Upper lobe of right lung (tissue), 1 donor: ENCODE data around the gene ZNF462. TPM values are rescaled to one million over a fixed set of nuclear protein-coding genes. Genes with fewer than 3 reads are reported as not detected.
A peak's percentile ranks its signal among the peaks of the same experiment; 100 is the strongest.

Source experiments
- ATAC-seq: fragments of 200-7000 bp; cut with Tn5 transposase; one replicate; pipeline ENCODE4 v1.9.1; 2020; ENCODE audit warnings: mild to moderate bottlenecking, moderate library complexity
- DNase-seq: peaks from one replicate; pipeline ENCODE4 v3.0.0-alpha.2; 2020
- H3K27ac ChIP-seq: fragments of 200-600 bp; one replicate; pipeline ENCODE4 v1.8.0; 2022
- H3K27me3 ChIP-seq: fragments of 200-600 bp; one replicate; pipeline ENCODE4 v1.8.0; 2022; ENCODE audit warnings: mild to moderate bottlenecking
- H3K36me3 ChIP-seq: fragments of 200-600 bp; one replicate; pipeline ENCODE4 v1.8.0; 2022
- H3K4me1 ChIP-seq: fragments of 200-600 bp; one replicate; pipeline ENCODE4 v1.8.0; 2022
- H3K4me3 ChIP-seq: fragments of 200-600 bp; one replicate; pipeline ENCODE4 v1.8.0; 2022; ENCODE audit warnings: mild to moderate bottlenecking
- H3K9me3 ChIP-seq: fragments of 200-600 bp; one replicate; pipeline ENCODE4 v1.8.0; 2022
- CTCF ChIP-seq: fragments of 200-600 bp; IDR thresholded peaks from one replicate; pipeline ENCODE4 v1.8.0; 2022; ENCODE audit warnings: antibody characterized with exemption
- intact Hi-C: fragments of 100-400 bp; cut with DNase I; formaldehyde crosslinking; loops from one replicate; pipeline ENCODE4 v1.11.0; 2022
- total RNA-seq: library from RNA; stranded (reverse); fragmentation: NEBNext Ultra II Directional; extraction: Animal tissue kit (Norgen Biotek cat#: 25700); gene quantifications from one replicate; pipeline ENCODE4 v1.2.1, GENCODE V29; 2021
- donor health status: DM: no; HTN: yes; CAD: no; lungs with severe emphysema.

ZNF462 gene
- total RNA-seq, 1 donor from 2014 or later, result 25.4 TPM

- Histone ChIP-seq H3K9me3 (no peaks in the 10 kb centered on the region), H3K4me3 (no peak overlapping the region), H3K27me3 (no peaks in the 10 kb centered on the region), H3K36me3 (peaks cover 6% of the 10 kb centered on the region), H3K27ac (no peak overlapping the region), H3K4me1 (no peaks in the 10 kb centered on the region)
- ATAC-seq (no peak), DNase-seq (no peak)
- no peak for TF ChIP-seq CTCF
- intact Hi-C loops, result no loop called here
Observed at GRCh38 chr9:106961623-106962022, 98.7 kb downstream of the ZNF462 start.

- Histone ChIP-seq H3K9me3 (no peaks in the 10 kb centered on the region), H3K27ac (no peak overlapping the region), H3K27me3 (no peaks in the 10 kb centered on the region), H3K4me3 (no peak overlapping the region), H3K4me1 (no peaks in the 10 kb centered on the region), H3K36me3 (peaks cover 6% of the 10 kb centered on the region)
- DNase-seq (no peak), ATAC-seq (no peak)
- TF ChIP-seq CTCF, result no peak
- intact Hi-C loops, result no loop called here
Observed at GRCh38 chr9:106962122-106962521, 99.2 kb downstream of the ZNF462 start.

GRCh38 chr9:106962615-106963363 lies 99.8 kb downstream of the ZNF462 start:
- peak overlapping the region; percentile 25 for H3K27ac ChIP-seq
- TF ChIP-seq CTCF, result no peak
- H3K27me3 ChIP-seq, result no peaks in the 10 kb centered on the region
- peak; percentile 43 for ATAC-seq
- no peaks in the 10 kb centered on the region for H3K9me3 ChIP-seq
- no peak for DNase-seq
- H3K4me1 ChIP-seq, result no peaks in the 10 kb centered on the region
- H3K36me3 ChIP-seq, result peaks cover 6% of the 10 kb centered on the region
- intact Hi-C loops, result no loop called here
- H3K4me3 ChIP-seq, result no peak overlapping the region

- Histone ChIP-seq H3K9me3 (no peaks in the 10 kb centered on the region), H3K27ac (no peak overlapping the region), H3K27me3 (no peaks in the 10 kb centered on the region), H3K36me3 (peaks cover under 1% of the 10 kb centered on the region), H3K4me3 (no peak overlapping the region), H3K4me1 (no peaks in the 10 kb centered on the region)
- ATAC-seq (no peak), DNase-seq (no peak)
- intact Hi-C loops, result no loop called here
- TF ChIP-seq CTCF, result no peak
Observed at GRCh38 chr9:106963684-106964083, 100.7 kb downstream of the ZNF462 start.

- Histone ChIP-seq H3K4me1 (no peaks in the 10 kb centered on the region), H3K36me3 (no peaks in the 10 kb centered on the region), H3K4me3 (no peak overlapping the region), H3K27me3 (no peaks in the 10 kb centered on the region), H3K9me3 (no peaks in the 10 kb centered on the region), H3K27ac (no peak overlapping the region)
- no peak for TF ChIP-seq CTCF
- DNase-seq, result no peak
- intact Hi-C loops, result no loop called here
- ATAC-seq, result no peak
Observed at GRCh38 chr9:106964329-106964728, 101.4 kb downstream of the ZNF462 start.
